PC-9 (cell line): ENCODE data around the gene CDK2AP2.
"Not testable (repeated sequence)": the region's sequence is repeated elsewhere in the genome, so short reads cannot be mapped to it uniquely, and the experiment has no call there.

Experiments
- CTCF ChIP-seq: fragments of 200-600 bp; sonication (generic); conservative IDR thresholded peaks from 2 replicates; pipeline ENCODE4 v1.6.1; 2017; ENCODE audit warnings: mixed run types, antibody characterized with exemption, mild to moderate bottlenecking, moderate library complexity
- EZH2 ChIP-seq: fragments of 200-600 bp; sonication (generic); IDR thresholded peaks from 2 replicates; pipeline ENCODE4 v1.8.0; 2017; ENCODE audit warnings: antibody characterized with exemption, low read depth

GRCh38 chr11:67511558-67511957, 3.6 kb upstream of the CDK2AP2 start:
- not testable (repeated sequence) for TF ChIP-seq EZH2, CTCF
